ENCODE measurements around the gene COPZ1. TPM values are rescaled to one million over a fixed set of nuclear protein-coding genes. Genes with fewer than 3 reads are reported as not detected.

COPZ1 gene
- total and polyA plus RNA-seq, 2 donors (not counting 3 experiments of a cell fraction or from before 2014, with no cell fraction given) = 143 to 174 TPM

DNA sequence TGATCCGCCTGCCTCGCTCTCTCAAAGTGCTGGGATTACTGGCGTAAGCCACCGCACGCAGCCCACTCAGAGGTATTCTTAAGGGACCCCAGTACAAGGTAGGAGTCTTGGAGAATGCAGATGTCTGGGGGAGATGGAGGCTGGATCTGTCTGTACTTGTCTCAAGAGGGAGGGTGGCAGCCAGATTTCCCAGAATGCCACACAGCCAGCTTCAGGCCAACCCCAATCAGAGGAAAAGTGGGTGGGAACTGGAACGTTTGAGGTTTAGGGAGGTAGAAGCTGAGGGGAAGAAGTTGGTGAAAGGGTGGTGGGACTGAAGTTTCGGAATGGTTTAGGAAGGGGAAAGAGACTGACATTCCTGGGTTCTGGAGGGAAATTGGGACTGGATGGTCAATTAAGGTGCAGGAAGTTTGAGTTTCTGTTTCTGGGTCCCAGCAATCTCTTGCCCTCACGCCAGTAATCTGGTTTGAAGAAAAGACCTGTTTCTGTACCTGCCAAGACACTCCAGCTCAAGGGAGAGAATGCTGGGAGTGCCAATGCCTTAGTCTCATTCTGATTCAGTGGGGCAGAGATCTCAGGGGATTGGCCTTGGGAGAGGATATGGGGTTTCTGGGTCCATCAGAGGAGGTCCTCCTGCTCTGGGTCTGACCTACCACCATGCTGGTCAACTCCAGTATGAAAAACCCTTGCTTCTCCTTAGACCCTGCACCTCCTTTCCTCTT lies 67.7 kb downstream of the COPZ1 start:
- Histone ChIP-seq H3K9me3 (replicated peaks; ENCODE audit: control insufficient read depth, insufficient read depth, low read length) (no peaks in the 10 kb centered on the region), H3K4me3 (replicated peaks in 1 of 3; ENCODE audit: insufficient read depth in 1 of 3, low read depth in 1 of 3, low read length in 3 of 3) (no peak overlapping the region), H3K4me1 (ENCODE audit: control insufficient read depth, extremely low read depth, insufficient read depth, low read length) (no peaks in the 10 kb centered on the region), H3K27ac (ENCODE audit: insufficient read depth, low read depth, low read length) (no peak overlapping the region), H3K9ac (replicated peaks; ENCODE audit: extremely low read depth, insufficient read depth, low read length) (no peak overlapping the region), H3K9me1 (replicated peaks; ENCODE audit: control insufficient read depth, extremely low read depth, insufficient read depth, low read length) (no peaks in the 10 kb centered on the region), H3K79me2 (ENCODE audit: control insufficient read depth, insufficient read depth, low read length) (peaks cover 9% of the 10 kb centered on the region), H2AFZ (ENCODE audit: low read depth, low read length) (no peak overlapping the region), H3K4me2 (ENCODE audit: insufficient read depth, low read length) (no peak overlapping the region), H4K20me1 (replicated peaks; ENCODE audit: control insufficient read depth, extremely low read depth, insufficient read depth, low read length) (no peaks in the 10 kb centered on the region), H3K36me3 (ENCODE audit: control insufficient read depth in 2 of 2, extremely low read depth in 1 of 2, insufficient read depth in 2 of 2, low read length in 2 of 2) (peaks cover 34 to 38% of the 10 kb centered on the region in 2 experiments), H3K27me3 (ENCODE audit: control insufficient read depth in 2 of 2, insufficient read depth in 2 of 2, low read length in 2 of 2) (no peaks in the 10 kb centered on the region)
- FAIRE-seq (peak; percentile 67), DNase-seq (ENCODE audit: low read depth, low spot score) (no peak)
- dilution Hi-C loops (cut with MboI; ENCODE audit: extremely low pct_ligation_motif_present, low sequenced_read_pairs) = no loop called here
- BruUV-seq (replicated peaks) = no TSS peak
- TF ChIP-seq GATA2 (IDR thresholded peaks at IDR 0.05; ENCODE audit: insufficient read depth, insufficient read length, low read depth, low read length) (no peak), POLR2AphosphoS5 (IDR thresholded peaks at IDR 0.05; ENCODE audit: insufficient read depth, low read depth, low read length) (peak; percentile 72)
- ChIA-PET CTCF (interaction anchor here (0.7 to 2.8 kb wide), 9 partner anchors 8 to 52 kb away, joined by 3 to 17 read pairs (median 4); partner anchors contain the start of gene ZNF385A), POLR2A (no interaction called here)
- intact Hi-C loops (cut with micrococcal nuclease) = no loop called here

DNA sequence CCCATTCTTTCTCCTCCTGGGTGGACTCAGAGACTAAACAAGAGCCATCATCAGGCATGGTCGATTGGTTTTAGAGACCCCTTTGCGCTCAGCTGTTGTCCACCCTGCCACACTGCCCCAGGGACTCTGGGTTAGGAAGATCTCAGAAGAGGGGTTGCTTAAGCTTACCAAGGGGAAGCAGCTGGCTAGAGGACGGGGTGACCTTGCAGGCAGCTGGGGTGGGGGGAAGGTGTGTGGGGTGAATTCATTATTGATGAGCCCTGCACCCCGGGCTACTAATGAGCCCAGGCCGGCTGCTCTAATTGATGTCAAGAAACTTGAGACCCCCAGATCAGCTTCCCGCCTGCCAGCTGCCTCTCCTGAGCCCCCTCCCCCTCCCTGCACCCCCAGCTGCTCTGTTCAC lies 68.3 kb downstream of the COPZ1 start:
- TF ChIP-seq JUN (IDR thresholded peaks at IDR 0.05; ENCODE audit: borderline replicate concordance, insufficient read depth, insufficient read length, low read depth) = no peak
- no peak for TF ChIP-seq GATA2 (IDR thresholded peaks at IDR 0.05; ENCODE audit: insufficient read depth, insufficient read length, low read depth, low read length)
- peak; percentile 55 for TF ChIP-seq POLR2AphosphoS5 (IDR thresholded peaks at IDR 0.05; ENCODE audit: insufficient read depth, low read depth, low read length)
- TF ChIP-seq, protein P1, sequence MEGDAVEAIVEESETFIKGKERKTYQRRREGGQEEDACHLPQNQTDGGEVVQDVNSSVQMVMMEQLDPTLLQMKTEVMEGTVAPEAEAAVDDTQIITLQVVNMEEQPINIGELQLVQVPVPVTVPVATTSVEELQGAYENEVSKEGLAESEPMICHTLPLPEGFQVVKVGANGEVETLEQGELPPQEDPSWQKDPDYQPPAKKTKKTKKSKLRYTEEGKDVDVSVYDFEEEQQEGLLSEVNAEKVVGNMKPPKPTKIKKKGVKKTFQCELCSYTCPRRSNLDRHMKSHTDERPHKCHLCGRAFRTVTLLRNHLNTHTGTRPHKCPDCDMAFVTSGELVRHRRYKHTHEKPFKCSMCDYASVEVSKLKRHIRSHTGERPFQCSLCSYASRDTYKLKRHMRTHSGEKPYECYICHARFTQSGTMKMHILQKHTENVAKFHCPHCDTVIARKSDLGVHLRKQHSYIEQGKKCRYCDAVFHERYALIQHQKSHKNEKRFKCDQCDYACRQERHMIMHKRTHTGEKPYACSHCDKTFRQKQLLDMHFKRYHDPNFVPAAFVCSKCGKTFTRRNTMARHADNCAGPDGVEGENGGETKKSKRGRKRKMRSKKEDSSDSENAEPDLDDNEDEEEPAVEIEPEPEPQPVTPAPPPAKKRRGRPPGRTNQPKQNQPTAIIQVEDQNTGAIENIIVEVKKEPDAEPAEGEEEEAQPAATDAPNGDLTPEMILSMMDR (IDR thresholded peaks at IDR 0.05; ENCODE audit: extremely low read depth in 1 of 2, insufficient read depth in 1 of 2, low read depth in 1 of 2, low read length in 2 of 2) = no peak
- peak; percentile 74 for TF ChIP-seq POLR2A (IDR thresholded peaks at IDR 0.05; ENCODE audit: low read depth, low read length)
- TF ChIP-seq, protein P2, sequence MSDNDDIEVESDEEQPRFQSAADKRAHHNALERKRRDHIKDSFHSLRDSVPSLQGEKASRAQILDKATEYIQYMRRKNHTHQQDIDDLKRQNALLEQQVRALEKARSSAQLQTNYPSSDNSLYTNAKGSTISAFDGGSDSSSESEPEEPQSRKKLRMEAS (IDR thresholded peaks at IDR 0.05; ENCODE audit: insufficient read depth, insufficient read length) = no peak
- no peak for TF ChIP-seq FOS (IDR thresholded peaks at IDR 0.05; ENCODE audit: borderline replicate concordance, insufficient read depth, low read length)
- no peak for TF ChIP-seq EZH2 (IDR thresholded peaks at IDR 0.05; ENCODE audit: borderline replicate concordance, low read depth, low read length, severe bottlenecking)
- TF ChIP-seq MYC (IDR thresholded peaks at IDR 0.05; ENCODE audit: low read depth, low read length) = no peak
- H2AFZ ChIP-seq (ENCODE audit: low read depth, low read length) = no peak overlapping the region
- intact Hi-C loops (cut with micrococcal nuclease) = no loop called here
- no peaks in the 10 kb centered on the region for H3K4me1 ChIP-seq (ENCODE audit: control insufficient read depth, extremely low read depth, insufficient read depth, low read length)
- ChIA-PET POLR2A (no interaction called here), CTCF (interaction anchor here (0.6 to 2.8 kb wide), 11 partner anchors 8 to 76 kb away, joined by 3 to 17 read pairs (median 4); partner anchors contain the start of gene ZNF385A)
- no peak overlapping the region for H3K4me3 ChIP-seq (replicated peaks in 1 of 3; ENCODE audit: insufficient read depth in 1 of 3, low read depth in 1 of 3, low read length in 3 of 3)
- no peaks in the 10 kb centered on the region for H4K20me1 ChIP-seq (replicated peaks; ENCODE audit: control insufficient read depth, extremely low read depth, insufficient read depth, low read length)
- no peaks in the 10 kb centered on the region for H3K9me3 ChIP-seq (replicated peaks; ENCODE audit: control insufficient read depth, insufficient read depth, low read length)
- peaks cover 38 to 43% of the 10 kb centered on the region in 2 experiments for H3K36me3 ChIP-seq (ENCODE audit: control insufficient read depth in 2 of 2, extremely low read depth in 1 of 2, insufficient read depth in 2 of 2, low read length in 2 of 2)
- no peak overlapping the region for H3K27ac ChIP-seq (ENCODE audit: insufficient read depth, low read depth, low read length)
- no peak overlapping the region for H3K9ac ChIP-seq (replicated peaks; ENCODE audit: extremely low read depth, insufficient read depth, low read length)
- peaks cover 11% of the 10 kb centered on the region for H3K79me2 ChIP-seq (ENCODE audit: control insufficient read depth, insufficient read depth, low read length)
- BruUV-seq (replicated peaks) = no TSS peak
- H3K27me3 ChIP-seq (ENCODE audit: control insufficient read depth in 2 of 2, insufficient read depth in 2 of 2, low read length in 2 of 2) = no peaks in the 10 kb centered on the region
- dilution Hi-C loops (cut with MboI; ENCODE audit: extremely low pct_ligation_motif_present, low sequenced_read_pairs) = no loop called here
- no peak for DNase-seq (ENCODE audit: low read depth, low spot score)
- FAIRE-seq = no peak
- H3K9me1 ChIP-seq (replicated peaks; ENCODE audit: control insufficient read depth, extremely low read depth, insufficient read depth, low read length) = no peaks in the 10 kb centered on the region
- no peak overlapping the region for H3K4me2 ChIP-seq (ENCODE audit: insufficient read depth, low read length)

Measured in endothelial cell of umbilical vein (primary cell).